HL-60/S4 (cell line): ENCODE results near the gene SEPTIN12.

Experiments
- in situ Hi-C: fragments of 300-500 bp; cut with MboI; formaldehyde crosslinking; loops from 2 replicates; pipeline ENCODE4 v1.14.3; 2022; ENCODE audit warnings: low sequenced_read_pairs

SEPTIN12 gene

GRCh38 chr16:4803401-4803844 lies 15.3 kb upstream of the SEPTIN12 start:
- in situ Hi-C loops, result no loop called here

- in situ Hi-C loops, result no loop called here
Observed at GRCh38 chr16:4802659-4803287, 14.6 kb upstream of the SEPTIN12 start.

GRCh38 chr16:4801962-4802658 lies 14.0 kb upstream of the SEPTIN12 start, which contains the start of gene ROGDI:
Gene ROGDI (minus strand): TSS chr16:4802633. CDS start chr16:4802571, 62 bp downstream.
- in situ Hi-C loops, result no loop called here

GRCh38 chr16:4801051-4801961 lies 13.2 kb upstream of the SEPTIN12 start:
- in situ Hi-C loops, result no loop called here

- in situ Hi-C loops, result no loop called here
Observed at GRCh38 chr16:4800290-4801041, 12.3 kb upstream of the SEPTIN12 start.

- in situ Hi-C loops, result no loop called here
Observed at GRCh38 chr16:4799171-4799855, 11.2 kb upstream of the SEPTIN12 start.

GRCh38 chr16:4798456-4798855 lies 10.3 kb upstream of the SEPTIN12 start:
- in situ Hi-C loops, result no loop called here

GRCh38 chr16:4797805-4798252 lies 9.7 kb upstream of the SEPTIN12 start:
- in situ Hi-C loops, result no loop called here

GRCh38 chr16:4796982-4797804 lies 9.0 kb upstream of the SEPTIN12 start:
- in situ Hi-C loops, result no loop called here

GRCh38 chr16:4795828-4796572 lies 7.9 kb upstream of the SEPTIN12 start:
- in situ Hi-C loops, result no loop called here

- in situ Hi-C loops, result no loop called here
Observed at GRCh38 chr16:4795181-4795827, 7.2 kb upstream of the SEPTIN12 start, which contains the start of gene SMIM22. Gene SMIM22 (plus strand): TSS chr16:4795369. CDS start chr16:4795735, 366 bp downstream.

GRCh38 chr16:4792951-4793513 lies 4.9 kb upstream of the SEPTIN12 start:
- in situ Hi-C loops, result no loop called here

- in situ Hi-C loops, result no loop called here
Observed at GRCh38 chr16:4790871-4791270, 2.7 kb upstream of the SEPTIN12 start.

GRCh38 chr16:4790261-4790660 lies 2.1 kb upstream of the SEPTIN12 start:
- in situ Hi-C loops, result no loop called here

GRCh38 chr16:4788910-4789309 lies 765 bp upstream of the SEPTIN12 start:
- in situ Hi-C loops, result no loop called here

- in situ Hi-C loops, result no loop called here
Observed at GRCh38 chr16:4788489-4788889, 344 bp upstream of the SEPTIN12 start.

GRCh38 chr16:4787068-4787467 lies 1.1 kb downstream of the SEPTIN12 start:
- in situ Hi-C loops, result no loop called here
